H9 (cell line): ENCODE results near the gene LETM1. TPM values are rescaled to one million over a fixed set of nuclear protein-coding genes. Genes with fewer than 3 reads are reported as not detected.

Experiments
- DNase-seq: peaks from one replicate; pipeline ENCODE4 v3.0.0-alpha.2; 2017
- H2AFZ ChIP-seq: one replicate; pipeline ENCODE4 v1.6.1; 2013; ENCODE audit warnings: mild to moderate bottlenecking, low read length, control low read depth, moderate library complexity
- H2AK5ac ChIP-seq: 2 replicates; pipeline ENCODE4 v1.6.1; 2013; ENCODE audit warnings: low read length, control low read depth, mixed read lengths; ENCODE audit not compliant: insufficient read length
- H2BK120ac ChIP-seq: one replicate; pipeline ENCODE4 v1.6.1; 2013; ENCODE audit warnings: low read depth, mild to moderate bottlenecking, low read length, control low read depth, inconsistent platforms; ENCODE audit not compliant: poor library complexity, severe bottlenecking
- H2BK12ac ChIP-seq: 2 replicates; pipeline ENCODE4 v1.6.1; 2013; ENCODE audit warnings: low read length, control low read depth, mixed read lengths, low read depth; ENCODE audit not compliant: insufficient read length
- H2BK15ac ChIP-seq: 2 replicates; pipeline ENCODE4 v1.6.1; 2013; ENCODE audit warnings: low read depth, low read length, control low read depth
- H2BK20ac ChIP-seq: one replicate; pipeline ENCODE4 v1.6.1; 2013; ENCODE audit warnings: low read depth, mild to moderate bottlenecking, low read length, control low read depth, inconsistent platforms; ENCODE audit not compliant: poor library complexity, severe bottlenecking
- H2BK5ac ChIP-seq: 2 replicates; pipeline ENCODE4 v1.6.1; 2013; ENCODE audit warnings: low read length, control low read depth, mixed read lengths; ENCODE audit not compliant: insufficient read length
- H3K14ac ChIP-seq: 2 replicates; pipeline ENCODE4 v1.6.1; 2013; ENCODE audit warnings: low read length, control low read depth; ENCODE audit not compliant: insufficient read depth
- H3K18ac ChIP-seq: 2 replicates; pipeline ENCODE4 v1.6.1; 2013; ENCODE audit warnings: low read depth, mild to moderate bottlenecking, mixed read lengths, low read length, control low read depth; ENCODE audit not compliant: insufficient read length
- H3K23ac ChIP-seq: 2 replicates; pipeline ENCODE4 v1.6.1; 2013; ENCODE audit warnings: low read length, control low read depth, mixed read lengths, low read depth; ENCODE audit not compliant: insufficient read length
- H3K23me2 ChIP-seq: 2 replicates; pipeline ENCODE4 v1.6.1; 2013; ENCODE audit warnings: low read depth, mild to moderate bottlenecking, mixed read lengths, low read length, control low read depth; ENCODE audit not compliant: insufficient read length, poor library complexity, severe bottlenecking
- H3K27ac ChIP-seq: 2 replicates; pipeline ENCODE4 v1.5.1; 2013; ENCODE audit warnings: low read length, control low read depth, mixed read lengths, low read depth; ENCODE audit not compliant: insufficient read length
- H3K27me3 ChIP-seq: 2 replicates; pipeline ENCODE4 v1.6.1; 2013; ENCODE audit warnings: low read length, control low read depth, inconsistent platforms; ENCODE audit not compliant: insufficient read depth
- H3K4ac ChIP-seq: 2 replicates; pipeline ENCODE4 v1.6.1; 2013; ENCODE audit warnings: low read depth, mild to moderate bottlenecking, control low read depth, inconsistent platforms, low read length, moderate library complexity
- H3K4me1 ChIP-seq: 2 replicates; pipeline ENCODE4 v1.6.1; 2013; ENCODE audit warnings: low read length, control low read depth, inconsistent platforms; ENCODE audit not compliant: insufficient read depth
- H3K4me2 ChIP-seq: 2 replicates; pipeline ENCODE4 v1.6.1; 2013; ENCODE audit warnings: low read length, control low read depth, mixed read lengths; ENCODE audit not compliant: insufficient read length, insufficient read depth
- H3K56ac ChIP-seq: 2 replicates; pipeline ENCODE4 v1.6.1; 2013; ENCODE audit warnings: low read depth, mild to moderate bottlenecking, mixed read lengths, low read length, control low read depth; ENCODE audit not compliant: insufficient read length
- H3K79me1 ChIP-seq: 2 replicates; pipeline ENCODE4 v1.6.1; 2013; ENCODE audit warnings: low read depth, mild to moderate bottlenecking, moderate library complexity, low read length, control low read depth, inconsistent platforms; ENCODE audit not compliant: insufficient read depth, poor library complexity, severe bottlenecking
- H3K79me2 ChIP-seq: 2 replicates; pipeline ENCODE4 v1.6.1; 2013; ENCODE audit warnings: low read length, control low read depth, inconsistent platforms; ENCODE audit not compliant: insufficient read depth
- H3K9ac ChIP-seq: 2 replicates; pipeline ENCODE4 v1.6.1; 2013; ENCODE audit warnings: low read length, control low read depth, mixed read lengths; ENCODE audit not compliant: insufficient read length; ENCODE audit errors: extremely low read depth
- H3K9me3 ChIP-seq: one replicate; pipeline ENCODE4 v1.6.1; 2013; ENCODE audit warnings: low read depth, low read length, inconsistent platforms; ENCODE audit not compliant: control insufficient read depth
- H3T11ph ChIP-seq: one replicate; pipeline ENCODE4 v1.6.1; 2013; ENCODE audit warnings: mild to moderate bottlenecking, low read length, control low read depth, inconsistent platforms
- H4K20me1 ChIP-seq: one replicate; pipeline ENCODE4 v1.6.1; 2013; ENCODE audit not compliant: control insufficient read depth, insufficient read length, insufficient read depth
- H4K5ac ChIP-seq: 2 replicates; pipeline ENCODE4 v1.6.1; 2013; ENCODE audit warnings: low read depth, mild to moderate bottlenecking, mixed read lengths, low read length, control low read depth; ENCODE audit not compliant: insufficient read length
- H4K8ac ChIP-seq: replicated peaks from 2 replicates; pipeline ENCODE4 v1.6.1; 2013; ENCODE audit warnings: low read length, control low read depth, mixed read lengths, low read depth; ENCODE audit not compliant: insufficient read length
- H4K91ac ChIP-seq: 2 replicates; pipeline ENCODE4 v1.6.1; 2013; ENCODE audit warnings: low read depth, mild to moderate bottlenecking, moderate library complexity, mixed read lengths, low read length, control low read depth; ENCODE audit not compliant: insufficient read length
- H3K27ac Mint-ChIP-seq, 3 experiments: 2 replicates in 2 of 3; 3 replicates in 1 of 3; pipeline ENCODE4 v1.8.0; 2020 to 2021; ENCODE audit warnings: mixed read lengths in 3 of 3, mild to moderate bottlenecking in 1 of 3, moderate library complexity in 1 of 3
- H3K27me3 Mint-ChIP-seq: 2 replicates; pipeline ENCODE4 v1.8.0; 2021; ENCODE audit warnings: low read depth, mild to moderate bottlenecking, moderate library complexity, mixed read lengths
- H3K36me3 Mint-ChIP-seq, 3 experiments: 2 replicates in 2 of 3; 3 replicates in 1 of 3; pipeline ENCODE4 v1.8.0; 2020 to 2021; ENCODE audit warnings: low read depth in 3 of 3, mixed read lengths in 3 of 3; ENCODE audit not compliant: insufficient read depth in 1 of 3
- H3K4me1 Mint-ChIP-seq, 2 experiments: 2 replicates each; pipeline ENCODE4 v1.8.0; 2020; ENCODE audit warnings: mixed read lengths in 2 of 2
- H3K4me3 Mint-ChIP-seq, 2 experiments: 2 replicates in 1 of 2; 3 replicates in 1 of 2; pipeline ENCODE4 v1.8.0; 2020 to 2021; ENCODE audit warnings: mild to moderate bottlenecking in 2 of 2, mixed read lengths in 2 of 2, moderate library complexity in 1 of 2
- H3K9me3 Mint-ChIP-seq, 2 experiments: 2 replicates in 1 of 2; 3 replicates in 1 of 2; pipeline ENCODE4 v1.8.0; 2020; ENCODE audit warnings: mild to moderate bottlenecking in 2 of 2, mixed read lengths in 2 of 2, moderate library complexity in 1 of 2
- WGBS: extraction: QIAGEN DNeasy Blood & Tissue Kit; methylation state at CpG from one replicate; pipeline ENCODE4 v1.1.7; 2013; ENCODE audit warnings: missing lambda C conversion rate, low lambda C conversion rate, mixed read lengths; ENCODE audit not compliant: insufficient read length; ENCODE audit errors: extremely low coverage; 5-methylcytosine and 5-hydroxymethylcytosine counted together
- total RNA-seq: library from RNA; stranded (reverse); gene quantifications from 2 replicates; pipeline ENCODE4 v1.2.1, GENCODE V29; 2021
- TF ChIP-seq, protein P1 (sequence below): fragments of 200-600 bp; sonication (generic); conservative IDR thresholded peaks from 3 replicates; pipeline ENCODE4 v1.8.0; 2021; ENCODE audit warnings: antibody characterized with exemption, mild to moderate bottlenecking

Gene LETM1
- total RNA-seq, 1 experiment from 2014 or later = 43.4 TPM

DNA sequence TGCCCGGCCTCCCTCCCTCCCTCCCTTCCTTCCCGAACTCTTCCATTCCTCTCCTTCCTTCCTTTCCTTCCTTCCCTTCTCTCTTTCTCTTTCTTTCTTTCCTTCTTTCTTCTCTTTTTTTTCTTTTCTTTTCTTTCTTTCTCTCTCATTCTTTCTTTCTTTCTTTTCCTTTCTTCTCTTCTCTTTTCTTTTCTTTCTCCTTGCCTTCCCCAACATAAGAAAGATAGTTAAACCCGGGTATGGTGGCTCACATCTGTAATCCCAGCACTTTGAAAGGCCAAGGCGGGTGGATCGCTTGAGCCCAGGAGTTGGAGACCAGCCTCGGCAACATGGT lies 40.7 kb upstream of the LETM1 start:
- Histone ChIP-seq H3K9me3 (no peaks in the 10 kb centered on the region), H3K4ac (no peak overlapping the region), H3K9ac (no peak overlapping the region), H4K8ac (no peak overlapping the region), H3K56ac (no peak overlapping the region), H3K23me2 (no peaks in the 10 kb centered on the region), H3K79me1 (peaks cover 3% of the 10 kb centered on the region), H4K91ac (no peak overlapping the region), H4K20me1 (no peaks in the 10 kb centered on the region), H2BK120ac (no peak overlapping the region), H2BK15ac (no peak overlapping the region), H4K5ac (no peak overlapping the region), H3K79me2 (peaks cover 8% of the 10 kb centered on the region; the same call in 1 of the 2 replicates), H3K18ac (no peak overlapping the region), H3T11ph (no peak overlapping the region), H3K4me2 (no peak overlapping the region), H2BK20ac (no peak overlapping the region), H2AK5ac (no peak overlapping the region), H3K4me1 (no peaks in the 10 kb centered on the region), H2BK12ac (no peak overlapping the region), H3K23ac (no peak overlapping the region), H3K14ac (no peak overlapping the region), H3K27ac (no peak overlapping the region), H3K27me3 (no peaks in the 10 kb centered on the region), H2AFZ (no peak overlapping the region), H2BK5ac (no peak overlapping the region)
- Mint-ChIP-seq H3K9me3 (no peaks in the 10 kb centered on the region), H3K27me3 (peaks cover 1% of the 10 kb centered on the region; the same call in 1 of the 2 replicates), H3K27ac (no peak overlapping the region), H3K4me1 (peaks cover 7 to 17% of the 10 kb centered on the region in 2 experiments), H3K36me3 (peaks cover 16 to 30% (median 21%) of the 10 kb centered on the region in 3 experiments; a peak in 6 of 7 replicates), H3K4me3 (no peak overlapping the region)
- TF ChIP-seq, protein P1, sequence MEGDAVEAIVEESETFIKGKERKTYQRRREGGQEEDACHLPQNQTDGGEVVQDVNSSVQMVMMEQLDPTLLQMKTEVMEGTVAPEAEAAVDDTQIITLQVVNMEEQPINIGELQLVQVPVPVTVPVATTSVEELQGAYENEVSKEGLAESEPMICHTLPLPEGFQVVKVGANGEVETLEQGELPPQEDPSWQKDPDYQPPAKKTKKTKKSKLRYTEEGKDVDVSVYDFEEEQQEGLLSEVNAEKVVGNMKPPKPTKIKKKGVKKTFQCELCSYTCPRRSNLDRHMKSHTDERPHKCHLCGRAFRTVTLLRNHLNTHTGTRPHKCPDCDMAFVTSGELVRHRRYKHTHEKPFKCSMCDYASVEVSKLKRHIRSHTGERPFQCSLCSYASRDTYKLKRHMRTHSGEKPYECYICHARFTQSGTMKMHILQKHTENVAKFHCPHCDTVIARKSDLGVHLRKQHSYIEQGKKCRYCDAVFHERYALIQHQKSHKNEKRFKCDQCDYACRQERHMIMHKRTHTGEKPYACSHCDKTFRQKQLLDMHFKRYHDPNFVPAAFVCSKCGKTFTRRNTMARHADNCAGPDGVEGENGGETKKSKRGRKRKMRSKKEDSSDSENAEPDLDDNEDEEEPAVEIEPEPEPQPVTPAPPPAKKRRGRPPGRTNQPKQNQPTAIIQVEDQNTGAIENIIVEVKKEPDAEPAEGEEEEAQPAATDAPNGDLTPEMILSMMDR = no peak
- no peak for DNase-seq
- WGBS = 100% methylated on average over 1 of the region's 6 CpGs
